ENCODE results near the gene WDR1. TPM values are rescaled to one million over a fixed set of nuclear protein-coding genes. Genes with fewer than 3 reads are reported as not detected.
A peak's percentile ranks its signal among the peaks of the same experiment; 100 is the strongest.

WDR1 gene
- total RNA-seq, 1 donor from 2014 or later = 174 TPM

- DNase-seq = no peak
Observed at GRCh38 chr4:10066670-10067651, 49.6 kb downstream of the WDR1 start.

GRCh38 chr4:10066206-10066605 lies 50.4 kb downstream of the WDR1 start:
- DNase-seq = no peak

- peak; percentile 69 for DNase-seq
Observed at GRCh38 chr4:10063544-10064300, 52.9 kb downstream of the WDR1 start.

- no peak for DNase-seq
Observed at GRCh38 chr4:10061650-10062415, 54.8 kb downstream of the WDR1 start.

- no peak for DNase-seq
Observed at GRCh38 chr4:10058371-10058770, 58.2 kb downstream of the WDR1 start.

- no peak for DNase-seq
Observed at GRCh38 chr4:10057023-10057395, 59.6 kb downstream of the WDR1 start.

- no peak for DNase-seq
Observed at GRCh38 chr4:10056334-10057022, 60.1 kb downstream of the WDR1 start.

- DNase-seq = no peak
Observed at GRCh38 chr4:10055871-10056270, 60.7 kb downstream of the WDR1 start.

- no peak for DNase-seq
Observed at GRCh38 chr4:10054571-10055041, 62.0 kb downstream of the WDR1 start.

GRCh38 chr4:10053635-10054453 lies 62.8 kb downstream of the WDR1 start:
- no peak for DNase-seq

GRCh38 chr4:10051517-10052135 lies 65.0 kb downstream of the WDR1 start:
- DNase-seq = no peak

GRCh38 chr4:10050721-10051120 lies 65.9 kb downstream of the WDR1 start:
- no peak for DNase-seq

- DNase-seq = peak; percentile 17
Observed at GRCh38 chr4:10050261-10050661, 66.3 kb downstream of the WDR1 start.

GRCh38 chr4:10048941-10049697 lies 67.5 kb downstream of the WDR1 start:
- no peak for DNase-seq

GRCh38 chr4:10047967-10048366 lies 68.6 kb downstream of the WDR1 start:
- no peak for DNase-seq

GRCh38 chr4:10046471-10046870 lies 70.1 kb downstream of the WDR1 start:
- DNase-seq = no peak

GRCh38 chr4:10045481-10045880 lies 71.1 kb downstream of the WDR1 start:
- DNase-seq = no peak

- no peak for DNase-seq
Observed at GRCh38 chr4:10041036-10041435, 75.6 kb downstream of the WDR1 start.

- no peak for DNase-seq
Observed at GRCh38 chr4:10040049-10040892, 76.3 kb downstream of the WDR1 start.
